Measurements from ENCODE around the gene PRSS56. TPM values are rescaled to one million over a fixed set of nuclear protein-coding genes. Genes with fewer than 3 reads are reported as not detected.

PRSS56 gene
- total RNA-seq, 1 experiment from 2014 or later, result not detected

DNA sequence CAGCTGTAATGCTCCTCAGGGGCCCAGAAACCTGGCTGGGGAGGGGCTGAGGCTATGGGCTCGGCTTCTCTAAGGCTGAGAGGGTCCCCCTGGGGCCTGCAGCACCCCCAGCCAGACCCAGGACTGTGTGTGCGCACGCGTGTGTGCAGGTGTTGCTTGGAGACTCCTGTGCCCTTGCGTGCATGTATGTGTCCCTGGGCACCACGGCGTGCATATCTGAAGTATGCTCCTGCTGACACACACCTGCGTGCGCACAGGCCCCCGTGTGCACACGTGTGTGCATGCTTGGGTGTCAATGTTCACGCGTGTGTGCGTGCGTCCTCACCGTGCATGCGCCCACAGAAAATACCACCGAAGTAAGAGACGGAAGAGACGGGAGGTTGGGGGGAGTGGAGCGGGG, 17.7 kb upstream of the PRSS56 start:
- DNase-seq (ENCODE audit: low read depth), result no peak

DNA sequence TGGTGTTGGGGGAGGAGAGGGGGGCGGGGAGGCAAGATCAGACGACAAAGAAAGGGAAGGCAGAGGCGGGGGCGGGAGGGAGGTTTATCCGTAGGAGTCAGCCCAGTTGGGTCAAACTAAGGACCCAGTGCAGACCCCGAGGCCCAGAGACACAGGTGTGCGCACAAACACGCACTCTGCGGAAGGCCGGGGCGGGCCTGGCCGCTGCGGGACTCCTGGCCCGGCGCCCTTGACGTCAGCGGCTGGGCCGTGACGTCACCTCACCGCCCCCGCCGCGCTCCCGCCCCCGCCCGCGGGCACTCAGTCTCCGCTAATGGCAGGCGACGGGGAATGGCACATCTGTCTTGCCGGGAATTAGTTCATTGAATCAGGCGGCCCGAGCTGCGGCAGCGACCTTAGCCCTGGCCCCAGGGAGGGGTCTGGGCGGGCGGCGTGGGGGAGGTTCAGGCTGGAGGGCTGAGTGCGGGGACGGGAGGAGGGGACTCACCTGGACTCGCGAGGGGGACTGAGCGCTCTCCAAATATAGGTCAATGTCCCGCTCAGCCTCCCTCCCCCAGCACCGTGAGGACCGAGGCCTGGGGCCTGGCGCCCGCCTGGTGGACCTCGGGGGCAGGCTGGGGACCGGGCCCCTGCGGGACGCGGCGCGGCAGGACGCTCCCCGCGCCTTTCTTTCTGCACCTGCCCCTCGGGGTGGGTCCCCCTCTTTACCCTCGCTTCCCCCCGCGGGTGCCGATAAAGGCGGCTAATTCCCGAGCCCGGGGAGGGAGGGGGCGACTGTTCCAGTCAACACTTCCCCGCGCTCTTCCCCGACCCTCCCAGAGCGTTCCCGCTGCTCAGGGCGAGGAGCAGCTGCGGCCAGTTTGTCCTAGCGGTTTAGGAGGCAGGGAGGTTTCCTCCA, 17.0 kb upstream of the PRSS56 start:
- DNase-seq (ENCODE audit: low read depth), result no peak

DNA sequence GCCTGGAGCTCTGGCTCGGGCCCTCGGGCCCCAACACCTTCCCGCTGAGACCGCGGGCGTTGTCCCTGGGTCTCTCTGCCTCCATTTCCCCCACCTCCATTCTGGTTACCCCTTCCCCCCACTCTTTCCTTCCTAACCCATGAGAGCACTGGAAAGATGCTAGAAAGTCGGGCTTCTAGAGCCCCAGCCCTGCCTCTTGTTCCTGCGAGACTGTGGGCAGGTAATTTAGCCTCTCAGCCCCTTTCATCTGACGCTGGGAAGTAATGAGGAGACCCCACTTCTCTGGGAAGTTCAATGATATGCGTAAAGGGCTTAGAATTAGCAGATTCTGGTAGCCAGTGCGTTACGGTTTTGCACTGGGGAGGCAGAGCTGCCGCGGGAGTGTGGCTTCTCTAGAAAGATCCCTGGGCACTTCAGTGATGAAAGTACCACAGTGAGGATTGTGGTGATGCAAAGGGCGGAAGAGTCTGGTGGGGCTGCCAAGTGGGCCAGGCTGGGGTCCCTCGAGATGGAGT, 16.3 kb upstream of the PRSS56 start:
- DNase-seq (ENCODE audit: low read depth), result no peak

DNA sequence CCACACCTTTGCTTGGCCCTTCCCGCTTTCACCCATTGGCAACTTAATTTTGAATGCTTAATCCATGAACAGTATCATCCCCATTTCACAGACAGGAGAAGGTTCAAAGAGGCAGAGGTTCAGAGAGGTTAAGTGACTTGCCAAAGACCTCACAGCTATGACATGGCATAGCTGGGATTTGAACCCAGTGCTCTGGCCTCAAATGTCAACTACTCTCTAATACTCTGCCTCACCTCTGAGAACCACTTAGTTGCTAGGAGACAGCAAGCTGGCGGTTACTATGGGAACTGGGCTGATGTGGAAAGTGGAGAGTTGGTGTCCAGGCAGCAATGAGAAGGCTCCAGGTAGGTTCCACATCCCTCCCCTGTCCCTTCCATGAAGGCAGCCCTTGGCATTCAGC, 15.8 kb upstream of the PRSS56 start:
- DNase-seq (ENCODE audit: low read depth), result peak; percentile 29

DNA sequence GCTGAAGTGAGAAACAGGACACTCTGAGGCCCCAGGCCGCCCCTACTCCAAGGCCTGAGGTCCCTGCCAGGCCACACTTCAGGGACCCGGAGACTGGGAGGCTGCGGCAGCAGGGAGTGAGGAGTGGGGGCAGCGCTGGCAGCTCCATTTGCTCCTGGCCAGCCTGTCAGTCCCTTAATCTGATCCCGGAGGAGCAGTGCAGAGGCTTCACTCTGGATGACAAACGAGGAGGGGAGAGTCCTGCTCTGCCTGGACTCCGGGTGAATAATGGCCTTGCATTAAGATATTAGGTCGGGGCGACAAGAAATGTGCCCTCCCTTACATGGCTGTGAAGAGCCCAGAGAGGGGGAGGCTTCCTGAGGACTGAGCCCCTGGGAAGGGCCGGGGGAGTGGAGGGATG, 14.3 kb upstream of the PRSS56 start:
- DNase-seq (ENCODE audit: low read depth), result no peak

DNA sequence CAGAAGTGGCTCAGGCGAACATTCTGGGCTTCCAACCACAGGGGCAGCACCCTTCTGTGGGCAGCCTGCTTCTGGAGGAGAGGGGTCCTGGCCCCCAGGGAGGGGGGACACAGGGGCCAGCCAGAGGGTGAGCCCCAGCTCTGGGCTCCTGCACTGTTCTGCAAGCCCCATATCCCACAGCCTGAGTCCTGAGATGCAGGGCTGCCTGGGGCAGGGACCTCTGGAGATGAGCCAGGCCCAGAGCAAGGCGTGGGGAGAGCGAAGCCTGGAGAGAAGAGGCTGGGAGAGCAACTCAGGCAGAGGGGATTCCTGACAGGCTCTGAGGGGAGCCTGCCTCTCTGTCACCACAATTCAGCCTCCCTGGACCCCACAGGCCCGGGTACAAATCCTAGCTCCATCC, 13.5 kb upstream of the PRSS56 start:
- DNase-seq (ENCODE audit: low read depth), result no peak

DNA sequence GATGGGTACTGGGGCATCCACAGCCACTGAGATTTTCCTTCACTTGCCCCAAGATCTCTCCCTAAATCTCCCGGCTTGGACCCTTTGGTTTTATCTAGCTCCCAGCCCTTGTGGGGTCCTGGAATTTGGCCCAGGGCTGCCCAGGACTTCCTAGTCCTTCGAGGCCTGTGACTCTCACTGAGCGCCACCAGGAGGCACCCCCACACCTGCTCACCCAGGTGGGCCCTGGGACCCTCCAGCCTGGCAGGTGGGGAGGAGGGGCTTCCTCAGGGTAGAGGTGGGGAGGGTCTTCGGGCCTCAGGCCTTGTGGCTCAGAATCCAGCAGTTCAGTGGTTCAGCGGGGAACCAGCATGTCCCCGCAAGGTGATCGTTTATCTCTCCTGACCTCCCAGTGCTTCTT, 11.9 kb upstream of the PRSS56 start:
- DNase-seq (ENCODE audit: low read depth), result no peak

DNA sequence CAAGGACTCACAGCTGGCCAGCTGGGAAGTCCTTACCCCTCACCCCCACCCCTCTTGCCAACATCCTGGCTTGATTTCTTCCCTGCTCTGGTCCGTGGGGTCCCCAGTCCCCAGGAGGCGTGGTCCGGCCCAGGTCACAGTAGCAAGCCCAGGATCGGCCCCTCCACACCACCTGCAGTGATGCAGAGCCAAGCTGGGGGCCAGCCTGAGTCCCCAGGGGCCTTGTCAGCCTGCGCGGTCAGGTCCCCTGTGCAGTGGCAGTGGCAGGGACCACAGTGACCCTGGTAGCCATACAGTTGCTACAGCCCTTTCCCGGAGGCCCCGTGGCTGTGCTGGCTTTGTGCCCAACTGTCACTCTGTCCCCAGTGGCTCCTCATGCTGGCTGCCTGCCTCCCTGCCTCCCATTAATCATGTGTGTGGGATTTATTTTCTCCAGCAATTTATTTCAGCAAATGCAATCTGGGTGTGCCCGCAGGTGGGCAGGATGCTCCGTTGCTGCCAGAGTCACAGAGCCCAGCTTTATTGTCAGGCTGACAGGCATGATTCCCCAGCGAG, 8.8 kb upstream of the PRSS56 start:
- DNase-seq (ENCODE audit: low read depth), result no peak

DNA sequence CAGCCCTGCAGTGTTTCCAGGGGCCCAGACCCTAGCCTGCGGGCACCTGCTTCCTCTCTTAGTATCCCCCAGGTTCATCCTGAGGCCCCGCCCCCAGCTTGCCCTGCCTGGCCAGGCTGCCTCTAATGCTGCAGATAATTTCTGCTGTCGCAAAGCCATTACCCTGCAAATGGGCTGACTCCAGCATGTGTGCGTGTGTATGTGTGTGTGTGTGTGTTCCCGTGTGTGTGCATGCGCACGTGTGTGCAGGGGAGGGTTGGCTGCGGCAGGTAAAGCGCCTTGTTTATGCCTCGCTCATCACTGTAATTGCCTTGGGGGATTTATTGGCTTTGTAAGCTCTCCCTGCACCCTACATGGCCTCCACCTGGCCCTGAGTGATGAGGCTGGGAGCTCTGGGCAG, 7.6 kb upstream of the PRSS56 start:
- no peak for DNase-seq (ENCODE audit: low read depth)

DNA sequence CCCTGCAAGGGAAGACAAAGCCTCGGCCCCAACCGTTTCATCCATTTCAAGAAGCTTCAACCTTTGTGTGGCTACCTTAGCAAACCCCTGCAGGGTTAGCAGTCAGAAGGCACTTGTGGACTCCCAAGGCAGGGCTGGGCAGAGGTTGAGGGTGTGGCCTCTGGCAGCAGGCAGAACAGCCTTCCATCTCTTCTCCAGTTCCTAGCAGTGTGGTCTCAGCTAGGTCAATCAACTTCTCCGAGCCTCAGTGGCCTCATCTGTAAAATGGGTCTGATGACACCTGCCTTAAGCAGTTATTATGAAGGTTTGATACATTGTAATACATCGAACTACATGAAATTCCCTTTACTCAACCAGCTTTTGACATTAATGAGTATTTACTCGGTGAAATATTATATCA, 6.8 kb upstream of the PRSS56 start:
- no peak for DNase-seq (ENCODE audit: low read depth)

DNA sequence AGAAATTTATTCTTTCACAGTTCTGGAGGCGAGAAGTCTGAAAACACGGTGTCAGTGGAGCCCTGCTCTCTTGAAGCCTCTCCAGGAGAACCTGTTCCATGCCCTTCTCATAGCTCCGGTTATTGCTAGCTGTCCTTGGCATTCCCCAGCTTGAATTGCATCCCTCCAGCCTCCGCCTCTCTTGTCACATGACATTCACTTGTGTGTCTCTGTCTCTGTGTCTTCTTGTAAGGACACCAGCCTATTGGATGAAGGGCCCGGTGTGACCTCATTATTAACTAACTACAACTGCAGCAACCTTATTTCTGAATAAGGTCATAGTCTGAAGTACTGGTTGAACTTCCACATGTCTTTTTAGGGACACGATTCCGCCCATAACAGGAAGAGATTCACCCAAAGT, 4.5 kb upstream of the PRSS56 start:
- DNase-seq (ENCODE audit: low read depth), result no peak

DNA sequence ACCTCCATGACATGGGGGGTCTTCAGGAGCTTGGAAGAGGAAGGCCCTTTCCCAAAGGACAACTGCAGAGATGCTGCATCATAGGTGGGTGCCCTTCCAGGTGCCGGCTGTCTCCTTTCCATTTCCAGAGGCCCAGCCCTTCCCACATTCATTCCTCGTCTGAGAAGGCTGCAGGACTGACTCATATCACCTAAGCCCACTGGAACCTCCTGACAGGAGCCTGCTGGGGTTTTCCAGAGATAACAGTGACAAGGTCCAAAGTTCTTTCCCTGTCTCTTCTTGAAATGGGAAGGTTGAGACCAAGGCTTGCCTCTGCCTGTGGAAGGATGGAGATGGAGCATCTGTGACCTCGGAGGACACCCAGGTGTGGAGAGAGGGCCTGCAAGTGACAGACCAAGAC, 3.6 kb upstream of the PRSS56 start:
- DNase-seq (ENCODE audit: low read depth), result no peak

DNA sequence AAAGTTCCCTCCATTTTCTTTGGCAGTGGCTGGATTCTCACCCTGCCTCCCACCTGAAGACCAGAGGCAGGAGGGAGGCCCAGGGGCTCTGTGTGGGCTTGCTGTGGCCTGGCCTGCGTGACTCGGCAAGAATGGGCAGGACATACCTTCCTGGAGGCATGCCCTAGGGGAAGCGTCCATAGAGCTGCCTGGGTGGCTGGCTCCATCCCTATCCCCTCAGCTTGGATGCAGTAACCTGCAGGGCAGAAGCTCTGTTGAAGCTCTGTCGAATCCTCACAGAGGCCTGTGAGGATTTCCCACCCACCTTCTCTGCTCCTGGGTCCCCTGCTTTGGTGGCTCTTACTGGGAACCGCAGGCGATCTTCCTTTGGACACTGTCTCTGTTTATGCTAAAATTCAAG, 1.3 kb upstream of the PRSS56 start:
- DNase-seq (ENCODE audit: low read depth), result no peak

DNA sequence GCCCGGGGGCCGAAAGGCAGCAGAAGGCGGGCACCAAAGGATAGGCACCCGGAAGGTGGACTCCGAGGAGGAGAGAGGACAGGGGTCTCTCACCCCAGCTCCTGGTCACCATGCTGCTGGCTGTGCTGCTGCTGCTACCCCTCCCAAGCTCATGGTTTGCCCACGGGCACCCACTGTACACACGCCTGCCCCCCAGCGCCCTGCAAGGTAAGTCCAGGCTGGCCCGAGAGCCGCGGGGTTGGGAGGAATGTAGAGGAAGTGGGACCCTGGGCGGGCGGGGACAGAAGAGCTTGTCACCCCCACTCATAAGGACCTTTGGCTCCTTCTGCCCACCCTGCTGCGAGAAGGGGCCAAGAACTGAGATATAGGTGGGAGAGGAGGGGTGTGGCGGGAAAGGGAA, 301 bp downstream of the PRSS56 start:
- DNase-seq (ENCODE audit: low read depth), result no peak

DNA sequence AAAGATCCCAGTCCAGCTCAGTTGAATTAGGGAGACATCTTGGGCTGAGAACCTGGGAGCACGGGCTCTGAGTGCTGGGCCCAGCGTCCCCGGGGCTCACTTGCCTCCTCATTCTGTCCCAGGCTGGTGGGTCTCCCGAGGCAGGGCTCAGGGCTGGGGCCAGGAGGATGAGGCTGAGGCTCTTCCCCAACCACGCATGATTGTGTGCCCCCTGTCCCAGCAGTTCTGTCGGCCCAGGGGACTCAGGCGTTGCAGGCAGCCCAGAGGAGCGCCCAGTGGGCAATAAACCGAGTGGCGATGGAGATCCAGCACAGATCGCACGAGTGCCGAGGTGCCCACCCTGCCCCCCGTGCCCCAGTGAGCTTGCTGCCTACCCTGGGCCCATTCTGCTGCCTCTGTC, 910 bp downstream of the PRSS56 start:
- DNase-seq (ENCODE audit: low read depth), result no peak

DNA sequence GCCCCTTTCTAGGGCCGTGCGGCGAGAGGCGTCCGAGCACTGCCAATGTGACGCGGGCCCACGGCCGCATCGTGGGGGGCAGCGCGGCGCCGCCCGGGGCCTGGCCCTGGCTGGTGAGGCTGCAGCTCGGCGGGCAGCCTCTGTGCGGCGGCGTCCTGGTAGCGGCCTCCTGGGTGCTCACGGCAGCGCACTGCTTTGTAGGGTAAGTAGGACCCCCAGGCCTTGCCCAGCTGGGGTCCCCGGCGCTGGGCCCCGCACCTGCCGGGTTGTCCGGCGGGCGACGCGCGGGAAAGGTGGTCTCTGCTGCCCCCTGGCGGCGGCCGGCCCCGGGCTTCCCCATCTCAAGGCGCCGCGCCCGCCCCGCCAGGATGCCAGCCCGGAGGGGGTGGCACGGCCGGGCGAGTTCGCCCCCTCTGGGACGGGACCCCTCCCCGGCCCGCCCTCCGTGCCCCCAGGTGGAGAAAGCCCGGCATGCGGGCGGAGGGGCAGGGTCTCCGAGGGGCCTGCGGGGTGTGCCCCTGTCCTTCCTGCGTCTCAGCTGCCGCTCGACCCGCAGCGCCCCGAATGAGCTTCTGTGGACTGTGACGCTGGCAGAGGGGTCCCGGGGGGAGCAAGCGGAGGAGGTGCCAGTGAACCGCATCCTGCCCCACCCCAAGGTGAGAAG, 1.9 kb downstream of the PRSS56 start:
- no peak for DNase-seq (ENCODE audit: low read depth)

DNA sequence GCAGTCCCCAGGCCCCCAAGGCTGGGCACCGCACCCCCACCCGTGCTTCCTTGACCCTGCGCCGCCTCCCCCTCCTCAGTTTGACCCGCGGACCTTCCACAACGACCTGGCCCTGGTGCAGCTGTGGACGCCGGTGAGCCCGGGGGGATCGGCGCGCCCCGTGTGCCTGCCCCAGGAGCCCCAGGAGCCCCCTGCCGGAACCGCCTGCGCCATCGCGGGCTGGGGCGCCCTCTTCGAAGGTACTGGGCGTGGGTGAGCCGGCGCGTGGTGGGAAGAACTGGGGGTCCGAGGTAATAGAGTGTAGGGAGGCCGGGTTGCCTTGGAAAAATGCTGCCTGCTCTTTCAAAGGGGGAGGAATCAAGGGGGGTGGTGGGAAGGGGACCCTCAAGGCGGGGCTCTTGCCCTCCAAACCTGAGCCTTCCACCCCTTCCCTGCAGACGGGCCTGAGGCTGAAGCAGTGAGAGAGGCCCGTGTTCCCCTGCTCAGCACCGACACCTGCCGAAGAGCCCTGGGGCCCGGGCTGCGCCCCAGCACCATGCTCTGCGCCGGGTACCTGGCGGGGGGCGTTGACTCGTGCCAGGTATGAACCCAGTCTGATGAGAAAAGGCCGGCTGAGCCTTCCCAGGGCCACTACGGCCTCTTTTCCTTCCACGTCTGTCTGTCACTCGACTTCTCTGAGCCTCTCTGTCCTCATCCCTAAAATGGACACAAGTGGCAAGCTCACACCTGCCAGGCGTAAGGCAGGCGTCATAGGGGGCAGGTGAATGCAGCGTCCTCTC, 2.6 kb downstream of the PRSS56 start:
- no peak for DNase-seq (ENCODE audit: low read depth)

DNA sequence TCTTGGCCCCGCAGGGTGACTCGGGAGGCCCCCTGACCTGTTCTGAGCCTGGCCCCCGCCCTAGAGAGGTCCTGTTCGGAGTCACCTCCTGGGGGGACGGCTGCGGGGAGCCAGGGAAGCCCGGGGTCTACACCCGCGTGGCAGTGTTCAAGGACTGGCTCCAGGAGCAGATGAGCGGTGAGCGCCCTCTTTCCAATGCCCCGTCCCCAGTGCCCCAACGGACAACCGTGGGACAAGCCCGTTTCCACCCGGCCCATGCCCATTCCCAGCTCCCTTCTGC, 3.2 kb downstream of the PRSS56 start:
- DNase-seq (ENCODE audit: low read depth), result no peak

DNA sequence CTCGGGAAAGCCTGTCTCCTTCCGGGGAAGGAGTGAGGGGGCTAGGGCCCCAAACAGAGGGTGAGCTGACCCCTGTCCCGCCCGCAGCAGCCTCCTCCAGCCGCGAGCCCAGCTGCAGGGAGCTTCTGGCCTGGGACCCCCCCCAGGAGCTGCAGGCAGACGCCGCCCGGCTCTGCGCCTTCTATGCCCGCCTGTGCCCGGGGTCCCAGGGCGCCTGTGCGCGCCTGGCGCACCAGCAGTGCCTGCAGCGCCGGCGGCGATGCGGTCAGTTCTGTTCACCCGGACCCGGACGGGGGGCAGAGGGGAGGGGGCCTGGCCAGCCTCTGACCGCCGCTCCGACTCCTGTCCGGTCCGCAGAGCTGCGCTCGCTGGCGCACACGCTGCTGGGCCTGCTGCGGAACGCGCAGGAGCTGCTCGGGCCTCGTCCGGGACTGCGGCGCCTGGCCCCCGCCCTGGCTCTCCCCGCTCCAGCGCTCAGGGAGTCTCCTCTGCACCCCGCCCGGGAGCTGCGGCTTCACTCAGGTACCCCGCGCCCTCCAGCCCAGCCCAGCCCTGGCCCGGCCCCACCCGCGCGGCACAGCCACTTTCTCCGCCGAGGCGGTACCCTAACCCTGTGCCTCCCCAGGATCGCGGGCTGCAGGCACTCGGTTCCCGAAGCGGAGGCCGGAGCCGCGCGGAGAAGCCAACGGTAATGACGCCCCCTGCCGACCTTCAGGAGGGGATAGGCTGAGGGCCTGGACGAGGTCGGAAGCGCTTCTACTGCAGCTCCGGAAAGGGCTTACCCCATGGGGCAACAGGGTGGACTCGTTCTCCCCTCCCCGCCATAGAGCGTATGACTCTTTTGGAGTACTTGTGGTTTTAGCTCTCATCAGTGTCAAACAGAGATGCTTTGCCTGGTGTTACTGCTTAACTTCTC, 3.8 kb downstream of the PRSS56 start:
- DNase-seq (ENCODE audit: low read depth), result no peak

DNA sequence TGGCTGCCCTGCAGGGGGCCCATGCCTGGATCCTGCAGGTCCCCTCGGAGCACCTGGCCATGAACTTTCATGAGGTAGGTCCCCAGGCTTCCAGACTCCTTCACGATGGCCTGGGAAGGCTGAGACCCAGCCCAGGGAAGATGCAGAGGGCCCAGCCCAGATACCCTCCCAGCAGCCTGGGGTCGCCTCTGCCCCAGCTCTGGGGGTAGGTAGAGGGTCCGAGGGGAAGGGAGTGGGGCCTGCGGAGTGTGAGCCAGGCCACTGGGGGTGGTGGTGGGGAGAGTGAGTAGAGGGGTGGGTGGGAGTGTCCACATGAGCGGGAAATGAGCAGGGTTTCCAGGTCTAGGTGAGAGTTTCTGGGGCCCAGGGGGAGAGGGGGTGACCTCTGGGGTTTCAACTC, 4.6 kb downstream of the PRSS56 start:
- no peak for DNase-seq (ENCODE audit: low read depth)

DNA sequence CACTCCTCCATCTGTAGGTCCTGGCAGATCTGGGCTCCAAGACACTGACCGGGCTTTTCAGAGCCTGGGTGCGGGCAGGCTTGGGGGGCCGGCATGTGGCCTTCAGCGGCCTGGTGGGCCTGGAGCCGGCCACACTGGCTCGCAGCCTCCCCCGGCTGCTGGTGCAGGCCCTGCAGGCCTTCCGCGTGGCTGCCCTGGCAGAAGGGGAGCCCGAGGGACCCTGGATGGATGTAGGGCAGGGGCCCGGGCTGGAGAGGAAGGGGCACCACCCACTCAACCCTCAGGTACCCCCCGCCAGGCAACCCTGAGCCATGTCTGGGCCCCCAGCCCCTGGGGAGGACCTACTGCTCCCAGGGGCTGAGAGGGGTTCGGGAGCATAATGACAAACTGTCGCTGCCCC, 5.0 kb downstream of the PRSS56 start:
- DNase-seq (ENCODE audit: low read depth), result no peak
